Measurements from ENCODE around the gene ARHGEF17. TPM values are rescaled to one million over a fixed set of nuclear protein-coding genes. Genes with fewer than 3 reads are reported as not detected.

The ARHGEF17 gene
- total and polyA plus RNA-seq, 4 donors = 2.6 to 12.6 (median 5.7) TPM

DNA sequence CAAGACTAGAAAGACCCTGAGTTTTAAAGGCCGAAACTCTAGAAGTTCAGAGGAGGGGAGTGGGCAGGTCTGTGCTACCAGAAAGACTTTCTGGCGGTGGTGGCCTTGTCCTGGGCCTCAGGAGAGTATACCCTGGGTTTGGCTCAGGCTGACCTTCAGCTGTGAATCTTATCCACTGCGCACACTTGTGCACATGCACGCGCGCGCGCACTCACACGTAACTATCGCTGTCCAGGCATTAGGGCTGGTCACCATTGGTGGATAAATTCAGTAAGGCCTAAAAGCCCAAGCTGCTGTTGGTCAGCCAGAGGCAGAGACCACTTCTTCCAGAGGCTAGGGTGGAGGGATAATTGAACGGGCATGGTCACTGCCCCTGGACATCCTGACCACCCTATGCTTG lies 25.1 kb downstream of the ARHGEF17 start:
- Histone ChIP-seq H3K9ac (ENCODE audit: low read depth in 1 of 2, low read length in 2 of 2) (no peak overlapping the region), H3K36me3 (ENCODE audit: control insufficient read depth in 4 of 4, insufficient read depth in 3 of 4, low read depth in 1 of 4, low read length in 3 of 4) (no peaks in the 10 kb centered on the region), H3K4me3 (ENCODE audit: low read depth in 1 of 3, low read length in 3 of 3) (no peak overlapping the region), H3K27me3 (ENCODE audit: control insufficient read depth in 4 of 4, insufficient read depth in 4 of 4, low read length in 3 of 4) (no peaks in the 10 kb centered on the region), H3K9me3 (ENCODE audit: control insufficient read depth in 4 of 4, low read length in 3 of 4) (no peaks in the 10 kb centered on the region), H3K27ac (ENCODE audit: low read depth in 1 of 2, low read length in 2 of 2) (peak overlapping the region; percentile 44 to 67), H3K4me1 (ENCODE audit: control insufficient read depth in 4 of 4, insufficient read depth in 4 of 4, low read length in 3 of 4) (peaks cover 0 to 9% (median 0%) of the 10 kb centered on the region in 4 donors)
- 92% methylated on average over 11 of the region's 11 CpGs for WGBS
- DNase-seq (ENCODE audit: low spot score) = no peak
- TF ChIP-seq, protein P1, sequence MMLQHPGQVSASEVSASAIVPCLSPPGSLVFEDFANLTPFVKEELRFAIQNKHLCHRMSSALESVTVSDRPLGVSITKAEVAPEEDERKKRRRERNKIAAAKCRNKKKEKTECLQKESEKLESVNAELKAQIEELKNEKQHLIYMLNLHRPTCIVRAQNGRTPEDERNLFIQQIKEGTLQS (IDR thresholded peaks at IDR 0.05) = no peak
- TF ChIP-seq HNF4A (conservative IDR thresholded peaks at IDR 0.05) (no peak), FOXA1 (IDR thresholded peaks at IDR 0.05) (no peak), RAD21 (IDR thresholded peaks at IDR 0.05) (no peak), RXRA (IDR thresholded peaks at IDR 0.05) (no peak), FOXA2 (IDR thresholded peaks at IDR 0.05) (no peak), JUND (IDR thresholded peaks at IDR 0.05) (no peak), NR2F2 (IDR thresholded peaks at IDR 0.05) (no peak), SP1 (IDR thresholded peaks at IDR 0.05) (no peak), EGR1 (IDR thresholded peaks at IDR 0.05; ENCODE audit: low read depth in 2 of 2) (no peak), YY1 (IDR thresholded peaks at IDR 0.05) (no peak), HNF4G (IDR thresholded peaks at IDR 0.05) (no peak), GABPA (IDR thresholded peaks at IDR 0.05 in 1 of 2, conservative IDR thresholded peaks at IDR 0.05 in 1 of 2) (no peak), TAF1 (conservative IDR thresholded peaks at IDR 0.05) (no peak)
- TF ChIP-seq, protein P2, sequence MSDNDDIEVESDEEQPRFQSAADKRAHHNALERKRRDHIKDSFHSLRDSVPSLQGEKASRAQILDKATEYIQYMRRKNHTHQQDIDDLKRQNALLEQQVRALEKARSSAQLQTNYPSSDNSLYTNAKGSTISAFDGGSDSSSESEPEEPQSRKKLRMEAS (IDR thresholded peaks at IDR 0.05) = no peak
- TF ChIP-seq, protein P3, sequence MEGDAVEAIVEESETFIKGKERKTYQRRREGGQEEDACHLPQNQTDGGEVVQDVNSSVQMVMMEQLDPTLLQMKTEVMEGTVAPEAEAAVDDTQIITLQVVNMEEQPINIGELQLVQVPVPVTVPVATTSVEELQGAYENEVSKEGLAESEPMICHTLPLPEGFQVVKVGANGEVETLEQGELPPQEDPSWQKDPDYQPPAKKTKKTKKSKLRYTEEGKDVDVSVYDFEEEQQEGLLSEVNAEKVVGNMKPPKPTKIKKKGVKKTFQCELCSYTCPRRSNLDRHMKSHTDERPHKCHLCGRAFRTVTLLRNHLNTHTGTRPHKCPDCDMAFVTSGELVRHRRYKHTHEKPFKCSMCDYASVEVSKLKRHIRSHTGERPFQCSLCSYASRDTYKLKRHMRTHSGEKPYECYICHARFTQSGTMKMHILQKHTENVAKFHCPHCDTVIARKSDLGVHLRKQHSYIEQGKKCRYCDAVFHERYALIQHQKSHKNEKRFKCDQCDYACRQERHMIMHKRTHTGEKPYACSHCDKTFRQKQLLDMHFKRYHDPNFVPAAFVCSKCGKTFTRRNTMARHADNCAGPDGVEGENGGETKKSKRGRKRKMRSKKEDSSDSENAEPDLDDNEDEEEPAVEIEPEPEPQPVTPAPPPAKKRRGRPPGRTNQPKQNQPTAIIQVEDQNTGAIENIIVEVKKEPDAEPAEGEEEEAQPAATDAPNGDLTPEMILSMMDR (IDR thresholded peaks at IDR 0.05; ENCODE audit: low read depth, low read length, missing input control) = no peak
- TF ChIP-seq, protein P4, sequence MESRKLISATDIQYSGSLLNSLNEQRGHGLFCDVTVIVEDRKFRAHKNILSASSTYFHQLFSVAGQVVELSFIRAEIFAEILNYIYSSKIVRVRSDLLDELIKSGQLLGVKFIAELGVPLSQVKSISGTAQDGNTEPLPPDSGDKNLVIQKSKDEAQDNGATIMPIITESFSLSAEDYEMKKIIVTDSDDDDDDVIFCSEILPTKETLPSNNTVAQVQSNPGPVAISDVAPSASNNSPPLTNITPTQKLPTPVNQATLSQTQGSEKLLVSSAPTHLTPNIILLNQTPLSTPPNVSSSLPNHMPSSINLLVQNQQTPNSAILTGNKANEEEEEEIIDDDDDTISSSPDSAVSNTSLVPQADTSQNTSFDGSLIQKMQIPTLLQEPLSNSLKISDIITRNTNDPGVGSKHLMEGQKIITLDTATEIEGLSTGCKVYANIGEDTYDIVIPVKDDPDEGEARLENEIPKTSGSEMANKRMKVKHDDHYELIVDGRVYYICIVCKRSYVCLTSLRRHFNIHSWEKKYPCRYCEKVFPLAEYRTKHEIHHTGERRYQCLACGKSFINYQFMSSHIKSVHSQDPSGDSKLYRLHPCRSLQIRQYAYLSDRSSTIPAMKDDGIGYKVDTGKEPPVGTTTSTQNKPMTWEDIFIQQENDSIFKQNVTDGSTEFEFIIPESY (IDR thresholded peaks at IDR 0.05) = no peak
- TF ChIP-seq, protein P5, sequence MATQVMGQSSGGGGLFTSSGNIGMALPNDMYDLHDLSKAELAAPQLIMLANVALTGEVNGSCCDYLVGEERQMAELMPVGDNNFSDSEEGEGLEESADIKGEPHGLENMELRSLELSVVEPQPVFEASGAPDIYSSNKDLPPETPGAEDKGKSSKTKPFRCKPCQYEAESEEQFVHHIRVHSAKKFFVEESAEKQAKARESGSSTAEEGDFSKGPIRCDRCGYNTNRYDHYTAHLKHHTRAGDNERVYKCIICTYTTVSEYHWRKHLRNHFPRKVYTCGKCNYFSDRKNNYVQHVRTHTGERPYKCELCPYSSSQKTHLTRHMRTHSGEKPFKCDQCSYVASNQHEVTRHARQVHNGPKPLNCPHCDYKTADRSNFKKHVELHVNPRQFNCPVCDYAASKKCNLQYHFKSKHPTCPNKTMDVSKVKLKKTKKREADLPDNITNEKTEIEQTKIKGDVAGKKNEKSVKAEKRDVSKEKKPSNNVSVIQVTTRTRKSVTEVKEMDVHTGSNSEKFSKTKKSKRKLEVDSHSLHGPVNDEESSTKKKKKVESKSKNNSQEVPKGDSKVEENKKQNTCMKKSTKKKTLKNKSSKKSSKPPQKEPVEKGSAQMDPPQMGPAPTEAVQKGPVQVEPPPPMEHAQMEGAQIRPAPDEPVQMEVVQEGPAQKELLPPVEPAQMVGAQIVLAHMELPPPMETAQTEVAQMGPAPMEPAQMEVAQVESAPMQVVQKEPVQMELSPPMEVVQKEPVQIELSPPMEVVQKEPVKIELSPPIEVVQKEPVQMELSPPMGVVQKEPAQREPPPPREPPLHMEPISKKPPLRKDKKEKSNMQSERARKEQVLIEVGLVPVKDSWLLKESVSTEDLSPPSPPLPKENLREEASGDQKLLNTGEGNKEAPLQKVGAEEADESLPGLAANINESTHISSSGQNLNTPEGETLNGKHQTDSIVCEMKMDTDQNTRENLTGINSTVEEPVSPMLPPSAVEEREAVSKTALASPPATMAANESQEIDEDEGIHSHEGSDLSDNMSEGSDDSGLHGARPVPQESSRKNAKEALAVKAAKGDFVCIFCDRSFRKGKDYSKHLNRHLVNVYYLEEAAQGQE (IDR thresholded peaks at IDR 0.05) = no peak

All from liver (tissue), 9 donors.